HL-60 (cell line): ENCODE data around the gene FAM78A.
"Not testable (repeated sequence)": the region's sequence is repeated elsewhere in the genome, so short reads cannot be mapped to it uniquely, and the experiment has no call there.

Experiments
- DNase-seq, 2 experiments: peaks; one replicate each; pipeline ENCODE4 v3.0.0-alpha.2; 2010 to 2020; ENCODE audit warnings: low read depth in 1 of 2, low spot score in 1 of 2
- H3K27ac ChIP-seq: fragments of 250-450 bp; sonication (Bioruptor Pico); replicated peaks from 2 replicates; pipeline ENCODE4 v1.5.1; 2020; ENCODE audit warnings: mild to moderate bottlenecking, moderate library complexity
- H3K27me3 ChIP-seq: fragments of 250-450 bp; sonication (Bioruptor Pico); 2 replicates; pipeline ENCODE4 v1.5.1; 2021; ENCODE audit warnings: mild to moderate bottlenecking, moderate library complexity; ENCODE audit not compliant: insufficient read depth, poor library complexity, severe bottlenecking
- H3K4me3 ChIP-seq: replicated peaks from 2 replicates; pipeline ENCODE4 v1.5.1; 2011; ENCODE audit warnings: mild to moderate bottlenecking, control low read depth, low read length; ENCODE audit not compliant: insufficient read depth
- GABPA ChIP-seq: IDR thresholded peaks from 2 replicates; pipeline ENCODE4 v1.6.1; 2012; ENCODE audit warnings: low read depth
- POLR2AphosphoS5 ChIP-seq: IDR thresholded peaks from 2 replicates; pipeline ENCODE4 v1.6.1; 2012; ENCODE audit warnings: low read depth
- REST ChIP-seq: IDR thresholded peaks from 2 replicates; pipeline ENCODE4 v1.6.1; 2012; ENCODE audit warnings: low read depth; ENCODE audit not compliant: insufficient replicate concordance
- SPI1 ChIP-seq: IDR thresholded peaks from 2 replicates; pipeline ENCODE4 v1.6.1; 2012; ENCODE audit warnings: low read depth, mild to moderate bottlenecking, borderline replicate concordance
- TF ChIP-seq, protein P1 (sequence below): IDR thresholded peaks from one replicate; pipeline ENCODE4 v1.5.1; 2011; ENCODE audit warnings: low read length, control low read depth, inconsistent platforms; ENCODE audit not compliant: insufficient read depth

The FAM78A gene

DNA sequence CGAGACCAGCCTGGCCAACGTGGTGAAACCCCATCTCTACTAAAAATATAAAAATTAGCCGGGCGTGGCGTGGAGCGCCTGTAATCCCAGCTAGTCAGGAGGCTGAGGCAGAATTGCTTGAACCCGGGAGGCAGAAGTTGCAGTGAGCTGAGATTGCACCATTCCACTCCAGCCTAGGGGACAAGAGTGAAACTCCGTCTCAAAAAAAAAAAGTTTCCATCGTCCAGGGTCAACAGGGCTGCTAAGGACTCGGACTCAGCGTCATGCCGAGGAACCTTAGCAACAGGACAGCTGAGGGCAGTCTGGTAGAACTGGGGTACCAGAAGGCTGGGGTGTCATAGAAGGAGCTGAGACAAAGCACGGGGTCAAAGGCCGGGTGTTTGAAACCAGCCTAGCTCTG is 21.7 kb downstream of the FAM78A start:
- Histone ChIP-seq H3K27me3 (no peaks in the 10 kb centered on the region), H3K4me3 (no peak overlapping the region), H3K27ac (peak overlapping the region; percentile 97)
- DNase-seq: peak in 1 of 2 experiments; percentile 46
- no peak for TF ChIP-seq REST
- TF ChIP-seq GABPA: no peak
- TF ChIP-seq POLR2AphosphoS5: no peak
- no peak for TF ChIP-seq SPI1
- TF ChIP-seq, protein P1, sequence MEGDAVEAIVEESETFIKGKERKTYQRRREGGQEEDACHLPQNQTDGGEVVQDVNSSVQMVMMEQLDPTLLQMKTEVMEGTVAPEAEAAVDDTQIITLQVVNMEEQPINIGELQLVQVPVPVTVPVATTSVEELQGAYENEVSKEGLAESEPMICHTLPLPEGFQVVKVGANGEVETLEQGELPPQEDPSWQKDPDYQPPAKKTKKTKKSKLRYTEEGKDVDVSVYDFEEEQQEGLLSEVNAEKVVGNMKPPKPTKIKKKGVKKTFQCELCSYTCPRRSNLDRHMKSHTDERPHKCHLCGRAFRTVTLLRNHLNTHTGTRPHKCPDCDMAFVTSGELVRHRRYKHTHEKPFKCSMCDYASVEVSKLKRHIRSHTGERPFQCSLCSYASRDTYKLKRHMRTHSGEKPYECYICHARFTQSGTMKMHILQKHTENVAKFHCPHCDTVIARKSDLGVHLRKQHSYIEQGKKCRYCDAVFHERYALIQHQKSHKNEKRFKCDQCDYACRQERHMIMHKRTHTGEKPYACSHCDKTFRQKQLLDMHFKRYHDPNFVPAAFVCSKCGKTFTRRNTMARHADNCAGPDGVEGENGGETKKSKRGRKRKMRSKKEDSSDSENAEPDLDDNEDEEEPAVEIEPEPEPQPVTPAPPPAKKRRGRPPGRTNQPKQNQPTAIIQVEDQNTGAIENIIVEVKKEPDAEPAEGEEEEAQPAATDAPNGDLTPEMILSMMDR: no peak

- Histone ChIP-seq H3K27me3 (no peaks in the 10 kb centered on the region), H3K4me3 (no peak overlapping the region), H3K27ac (peak overlapping the region; percentile 97)
- DNase-seq: peak; percentile 69 to 96
- TF ChIP-seq POLR2AphosphoS5: peak; percentile 85
- TF ChIP-seq SPI1: no peak
Measured at GRCh38 chr9:131253891-131254491, 22.3 kb downstream of the FAM78A start.

DNA sequence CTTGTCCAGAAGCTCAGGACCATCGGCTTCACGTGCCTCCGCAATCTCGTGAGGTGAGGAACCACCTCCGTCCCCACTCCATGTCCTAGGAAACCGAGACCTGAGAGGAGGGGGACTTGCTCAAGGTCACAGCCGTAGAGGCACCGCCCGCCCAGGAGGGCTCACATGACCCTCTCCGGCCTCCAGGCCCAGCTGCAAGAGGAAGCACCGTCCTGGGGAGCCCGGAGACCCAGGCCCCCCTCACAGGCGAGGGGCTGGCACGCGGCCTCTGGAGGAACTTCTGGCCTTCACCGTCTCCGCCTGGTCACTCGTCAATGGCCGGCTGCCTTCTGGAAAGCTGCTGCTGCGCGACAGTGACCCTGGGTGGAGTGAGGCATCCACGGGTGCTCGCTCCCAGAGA is 24.2 kb downstream of the FAM78A start:
- peak overlapping the region; percentile 64 for H3K4me3 ChIP-seq
- H3K27ac ChIP-seq: peak overlapping the region; percentile 97
- H3K27me3 ChIP-seq: no peaks in the 10 kb centered on the region
- no peak for TF ChIP-seq POLR2AphosphoS5
- no peak for TF ChIP-seq SPI1
- TF ChIP-seq, protein P1: no peak
- no peak for TF ChIP-seq REST
- TF ChIP-seq GABPA: no peak
- DNase-seq: peak; percentile 57 to 72

DNA sequence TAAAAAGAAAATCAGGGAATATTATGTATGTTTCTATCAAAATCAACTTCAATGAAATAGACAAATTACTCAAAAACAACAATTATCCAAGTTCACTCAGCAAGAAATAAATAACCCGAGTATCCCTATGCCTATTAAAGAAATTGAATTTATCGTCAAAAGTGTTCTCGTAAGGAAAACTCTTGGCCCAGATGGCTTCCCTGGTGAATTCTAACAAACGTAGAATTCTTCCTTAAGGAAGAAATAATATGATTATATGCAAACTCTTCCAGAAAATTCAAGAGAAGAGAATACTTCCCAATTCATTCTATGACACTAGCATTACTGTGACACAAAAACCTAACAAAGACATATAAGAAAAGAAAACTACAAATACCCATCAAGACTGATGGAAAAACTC is 29.7 kb downstream of the FAM78A start:
- no peak for TF ChIP-seq GABPA
- TF ChIP-seq, protein P1: no peak
- DNase-seq: no peak
- no peak overlapping the region for H3K4me3 ChIP-seq
- H3K27ac ChIP-seq: no peak overlapping the region
- no peaks in the 10 kb centered on the region for H3K27me3 ChIP-seq

DNA sequence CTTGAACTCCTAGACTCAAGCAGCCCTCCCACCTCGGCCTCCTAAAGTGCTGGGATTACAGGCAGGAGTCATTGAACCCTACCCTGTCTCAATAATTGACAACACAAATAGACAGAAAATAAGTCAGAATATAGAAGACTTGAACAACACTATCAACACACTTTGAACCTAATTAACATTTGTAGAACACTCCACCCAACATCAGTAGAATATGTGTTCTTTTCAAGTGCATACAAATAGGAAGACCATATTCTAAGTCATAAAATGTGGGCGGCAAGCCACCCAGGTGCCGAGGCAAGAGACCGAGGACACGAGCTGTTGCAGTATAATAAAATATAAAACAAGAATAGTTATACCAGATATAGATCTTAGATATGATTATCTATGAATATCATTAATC is 32.0 kb downstream of the FAM78A start:
- H3K4me3 ChIP-seq, H3K27me3 ChIP-seq, DNase-seq, H3K27ac ChIP-seq: not testable (repeated sequence)
